MCF 10A (cell line): ENCODE results near the gene MCTP1. TPM values are rescaled to one million over a fixed set of nuclear protein-coding genes. Genes with fewer than 3 reads are reported as not detected.

Experiments
- BruUV-seq: library from RNA; stranded (reverse); fragments of 400-500 nt; replicated peaks from 2 replicates; lab custom pipeline; 2021; lab: Mats Ljungman, UMichigan
- CTCF ChIA-PET: fragments of 300-600 bp; sonication (Branson Sonifier 250); formaldehyde crosslinking; extraction: SDS; loops from one replicate; lab custom pipeline; 2021; ENCODE audit warnings: antibody characterized with exemption, inconsistent platforms; lab: Yijun Ruan, JAX
- POLR2A ChIA-PET: fragments of 300-600, 350-650 bp; sonication (Branson Sonifier 250); formaldehyde crosslinking; extraction: SDS; loops from one replicate; lab custom pipeline; 2020; ENCODE audit warnings: antibody characterized with exemption, inconsistent platforms; lab: Yijun Ruan, JAX
- DNase-seq: peaks from one replicate; pipeline ENCODE4 v3.0.0-alpha.2; 2018; ENCODE audit not compliant: unreplicated experiment
- H3K27ac Mint-ChIP-seq: one replicate; pipeline ENCODE4 v1.8.0; 2022; ENCODE audit warnings: mild to moderate bottlenecking, low read depth, mixed read lengths; ENCODE audit not compliant: unreplicated experiment
- H3K27me3 Mint-ChIP-seq: one replicate; pipeline ENCODE4 v1.8.0; 2022; ENCODE audit warnings: mixed read lengths; ENCODE audit not compliant: insufficient read depth, unreplicated experiment
- H3K36me3 Mint-ChIP-seq: one replicate; pipeline ENCODE4 v1.8.0; 2022; ENCODE audit warnings: mild to moderate bottlenecking, moderate library complexity, mixed read lengths; ENCODE audit not compliant: insufficient read depth, unreplicated experiment
- H3K4me1 Mint-ChIP-seq: one replicate; pipeline ENCODE4 v1.8.0; 2022; ENCODE audit warnings: mixed read lengths; ENCODE audit not compliant: insufficient read depth, unreplicated experiment
- H3K4me3 Mint-ChIP-seq: one replicate; pipeline ENCODE4 v1.8.0; 2022; ENCODE audit warnings: mild to moderate bottlenecking, moderate library complexity, mixed read lengths; ENCODE audit not compliant: unreplicated experiment
- H3K9me3 Mint-ChIP-seq: one replicate; pipeline ENCODE4 v1.8.0; 2022; ENCODE audit warnings: mixed read lengths; ENCODE audit not compliant: unreplicated experiment
- intact Hi-C: fragments of 100-400 bp; cut with micrococcal nuclease; formaldehyde crosslinking; loops from 2 replicates; pipeline ENCODE4 v1.14.1; 2022
- total RNA-seq: library from RNA; stranded (reverse); gene quantifications from 2 replicates; pipeline ENCODE4 v1.2.3, GENCODE V29; 2022
- TF ChIP-seq, protein P1 (sequence below): fragments of 200-600 bp; IDR thresholded peaks from one replicate; pipeline ENCODE4 v1.8.0; 2022; ENCODE audit warnings: antibody characterized with exemption, mild to moderate bottlenecking; ENCODE audit not compliant: unreplicated experiment

MCTP1 gene
- total RNA-seq, 1 experiment from 2014 or later, result 40.3 TPM

GRCh38 chr5:94941122-94941755 lies 343.7 kb downstream of the MCTP1 start:
- intact Hi-C loops, result no loop called here
- no peaks in the 10 kb centered on the region for H3K36me3 Mint-ChIP-seq

GRCh38 chr5:94932259-94932658 lies 352.6 kb downstream of the MCTP1 start:
- Mint-ChIP-seq H3K27me3 (no peaks in the 10 kb centered on the region), H3K27ac (no peak overlapping the region), H3K4me3 (no peak overlapping the region), H3K36me3 (no peaks in the 10 kb centered on the region), H3K9me3 (no peaks in the 10 kb centered on the region), H3K4me1 (peaks cover 5% of the 10 kb centered on the region)
- CTCF ChIA-PET, result interaction anchor here (0.6 kb wide), 1 partner anchor 37 kb away, joined by 5 read pairs; no protein-coding TSS in a partner anchor
- no peak for DNase-seq
- no TSS peak for BruUV-seq
- intact Hi-C loops, result no loop called here
- POLR2A ChIA-PET, result interaction anchor here (0.7 kb wide), 1 partner anchor 18 kb away, joined by 3 read pairs; no protein-coding TSS in a partner anchor
- TF ChIP-seq, protein P1, sequence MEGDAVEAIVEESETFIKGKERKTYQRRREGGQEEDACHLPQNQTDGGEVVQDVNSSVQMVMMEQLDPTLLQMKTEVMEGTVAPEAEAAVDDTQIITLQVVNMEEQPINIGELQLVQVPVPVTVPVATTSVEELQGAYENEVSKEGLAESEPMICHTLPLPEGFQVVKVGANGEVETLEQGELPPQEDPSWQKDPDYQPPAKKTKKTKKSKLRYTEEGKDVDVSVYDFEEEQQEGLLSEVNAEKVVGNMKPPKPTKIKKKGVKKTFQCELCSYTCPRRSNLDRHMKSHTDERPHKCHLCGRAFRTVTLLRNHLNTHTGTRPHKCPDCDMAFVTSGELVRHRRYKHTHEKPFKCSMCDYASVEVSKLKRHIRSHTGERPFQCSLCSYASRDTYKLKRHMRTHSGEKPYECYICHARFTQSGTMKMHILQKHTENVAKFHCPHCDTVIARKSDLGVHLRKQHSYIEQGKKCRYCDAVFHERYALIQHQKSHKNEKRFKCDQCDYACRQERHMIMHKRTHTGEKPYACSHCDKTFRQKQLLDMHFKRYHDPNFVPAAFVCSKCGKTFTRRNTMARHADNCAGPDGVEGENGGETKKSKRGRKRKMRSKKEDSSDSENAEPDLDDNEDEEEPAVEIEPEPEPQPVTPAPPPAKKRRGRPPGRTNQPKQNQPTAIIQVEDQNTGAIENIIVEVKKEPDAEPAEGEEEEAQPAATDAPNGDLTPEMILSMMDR, result no peak

More at GRCh38 chr5:94941122-94941755, 343.7 kb downstream of the MCTP1 start:
- no TSS peak for BruUV-seq
- Mint-ChIP-seq H3K27ac (no peak overlapping the region), H3K4me3 (no peak overlapping the region), H3K4me1 (no peaks in the 10 kb centered on the region), H3K9me3 (no peaks in the 10 kb centered on the region), H3K27me3 (no peaks in the 10 kb centered on the region)
- ChIA-PET POLR2A (no interaction called here), CTCF (no interaction called here)
- no peak for DNase-seq
- TF ChIP-seq, protein P1, result no peak

DNA sequence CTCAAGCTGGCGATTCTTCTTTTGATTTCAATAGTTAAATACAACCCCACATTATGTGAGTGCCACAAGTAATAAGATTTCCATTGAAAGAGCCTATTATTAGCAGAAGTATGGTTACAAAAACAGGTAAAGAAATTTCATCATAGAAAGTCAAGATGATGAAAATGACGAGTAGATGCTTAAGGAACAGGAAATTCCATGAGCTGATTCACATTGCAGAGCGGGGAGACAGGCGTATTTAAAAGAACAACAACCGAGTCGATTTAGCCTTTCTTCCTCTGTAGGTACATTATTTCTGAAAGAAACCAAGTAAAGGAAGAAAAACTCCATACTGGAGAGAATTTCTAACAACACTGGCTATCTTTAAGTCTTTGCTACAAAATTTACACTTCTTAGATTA lies 356.0 kb downstream of the MCTP1 start:
- peaks cover 5% of the 10 kb centered on the region for H3K4me1 Mint-ChIP-seq
- H3K36me3 Mint-ChIP-seq, result no peaks in the 10 kb centered on the region
- ChIA-PET POLR2A (no interaction called here), CTCF (interaction anchor here (1.7 kb wide), 1 partner anchor 9 kb away, joined by 3 read pairs; no protein-coding TSS in a partner anchor)
- no peak overlapping the region for H3K27ac Mint-ChIP-seq
- intact Hi-C loops, result no loop called here
- peak; percentile 56 for DNase-seq
- TF ChIP-seq, protein P1, result no peak
- H3K4me3 Mint-ChIP-seq, result no peak overlapping the region
- H3K9me3 Mint-ChIP-seq, result no peaks in the 10 kb centered on the region
- BruUV-seq, result no TSS peak
- H3K27me3 Mint-ChIP-seq, result no peaks in the 10 kb centered on the region

- ChIA-PET POLR2A (no interaction called here), CTCF (no interaction called here)
- Mint-ChIP-seq H3K4me3 (no peak overlapping the region), H3K4me1 (no peaks in the 10 kb centered on the region), H3K27ac (no peak overlapping the region), H3K36me3 (no peaks in the 10 kb centered on the region), H3K9me3 (no peaks in the 10 kb centered on the region), H3K27me3 (no peaks in the 10 kb centered on the region)
- BruUV-seq, result no TSS peak
- DNase-seq, result no peak
- TF ChIP-seq, protein P1, result no peak
- intact Hi-C loops, result no loop called here
Observed at GRCh38 chr5:94920570-94920969, 364.3 kb downstream of the MCTP1 start.
